GM23338 (cell line): ENCODE measurements around the gene MCC.

Experiments used
- EZH2 ChIP-seq: fragments of 200-600 bp; sonication (generic); IDR thresholded peaks from one replicate; pipeline ENCODE4 v1.8.0; 2017; ENCODE audit warnings: antibody characterized with exemption, mild to moderate bottlenecking, low read depth; ENCODE audit not compliant: unreplicated experiment
- EZH2phosphoT487 ChIP-seq: fragments of 200-600 bp; sonication (generic); IDR thresholded peaks from one replicate; pipeline ENCODE4 v1.8.1; 2018; ENCODE audit warnings: antibody characterized with exemption; ENCODE audit not compliant: unreplicated experiment
- NANOG ChIP-seq: IDR thresholded peaks from 2 replicates; pipeline ENCODE4 v1.6.1; 2016; ENCODE audit warnings: antibody characterized with exemption, borderline replicate concordance
- ZNF331 ChIP-seq: fragments of 250-450 bp; sonication (Bioruptor Pico); IDR thresholded peaks from 2 replicates; pipeline ENCODE4 v1.5.0; 2020; ENCODE audit warnings: low read depth, mild to moderate bottlenecking, moderate library complexity
- TF ChIP-seq, protein P1 (sequence below), 2 experiments: fragments of 200-600 bp in 1 of 2; sonication (generic) in 1 of 2; conservative IDR thresholded peaks; 2 replicates each; pipeline versions ENCODE4 v1.5.1 to v1.6.1; 2016 to 2017; ENCODE audit warnings: antibody characterized with exemption in 2 of 2, low read depth in 2 of 2, mild to moderate bottlenecking in 2 of 2, moderate library complexity in 1 of 2

GRCh38 chr5:113193311-113193978 lies 294.8 kb downstream of the MCC start:
- TF ChIP-seq NANOG (no peak), EZH2phosphoT487 (no peak), EZH2 (no peak), ZNF331 (no peak)
- TF ChIP-seq, protein P1, sequence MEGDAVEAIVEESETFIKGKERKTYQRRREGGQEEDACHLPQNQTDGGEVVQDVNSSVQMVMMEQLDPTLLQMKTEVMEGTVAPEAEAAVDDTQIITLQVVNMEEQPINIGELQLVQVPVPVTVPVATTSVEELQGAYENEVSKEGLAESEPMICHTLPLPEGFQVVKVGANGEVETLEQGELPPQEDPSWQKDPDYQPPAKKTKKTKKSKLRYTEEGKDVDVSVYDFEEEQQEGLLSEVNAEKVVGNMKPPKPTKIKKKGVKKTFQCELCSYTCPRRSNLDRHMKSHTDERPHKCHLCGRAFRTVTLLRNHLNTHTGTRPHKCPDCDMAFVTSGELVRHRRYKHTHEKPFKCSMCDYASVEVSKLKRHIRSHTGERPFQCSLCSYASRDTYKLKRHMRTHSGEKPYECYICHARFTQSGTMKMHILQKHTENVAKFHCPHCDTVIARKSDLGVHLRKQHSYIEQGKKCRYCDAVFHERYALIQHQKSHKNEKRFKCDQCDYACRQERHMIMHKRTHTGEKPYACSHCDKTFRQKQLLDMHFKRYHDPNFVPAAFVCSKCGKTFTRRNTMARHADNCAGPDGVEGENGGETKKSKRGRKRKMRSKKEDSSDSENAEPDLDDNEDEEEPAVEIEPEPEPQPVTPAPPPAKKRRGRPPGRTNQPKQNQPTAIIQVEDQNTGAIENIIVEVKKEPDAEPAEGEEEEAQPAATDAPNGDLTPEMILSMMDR (conservative IDR thresholded peaks at IDR 0.05; ENCODE audit: low read depth in 2 of 2), result no peak
